Left ventricle myocardium superior (tissue), 1 donor: ENCODE measurements around the gene GUK1. TPM values are rescaled to one million over a fixed set of nuclear protein-coding genes. Genes with fewer than 3 reads are reported as not detected.

ENCODE experiments used
- ATAC-seq: fragments of 200-7000 bp; cut with Tn5 transposase; one replicate; pipeline ENCODE4 v1.9.1; 2020; ENCODE audit warnings: mild to moderate bottlenecking, moderate library complexity
- DNase-seq: peaks from one replicate; pipeline ENCODE4 v3.0.0-alpha.2; 2020
- intact Hi-C: fragments of 100-400 bp; cut with micrococcal nuclease; formaldehyde crosslinking; loops from one replicate; pipeline ENCODE4 v1.11.0; 2022
- total RNA-seq: library from RNA; stranded (reverse); fragmentation: NEBNext Ultra II Directional; extraction: Animal tissue kit (Norgen Biotek cat#: 25700); gene quantifications from one replicate; pipeline ENCODE4 v1.2.1, GENCODE V29; 2021
- donor health status: DM: no; HTN: yes; CAD: no; lungs with severe emphysema.

Gene GUK1
- total RNA-seq, 1 donor from 2014 or later, result 175 TPM

- ATAC-seq (no peak), DNase-seq (peak; percentile 26)
- intact Hi-C loops, result no loop called here
Observed at GRCh38 chr1:228157729-228158126, 17.6 kb downstream of the GUK1 start.

DNA sequence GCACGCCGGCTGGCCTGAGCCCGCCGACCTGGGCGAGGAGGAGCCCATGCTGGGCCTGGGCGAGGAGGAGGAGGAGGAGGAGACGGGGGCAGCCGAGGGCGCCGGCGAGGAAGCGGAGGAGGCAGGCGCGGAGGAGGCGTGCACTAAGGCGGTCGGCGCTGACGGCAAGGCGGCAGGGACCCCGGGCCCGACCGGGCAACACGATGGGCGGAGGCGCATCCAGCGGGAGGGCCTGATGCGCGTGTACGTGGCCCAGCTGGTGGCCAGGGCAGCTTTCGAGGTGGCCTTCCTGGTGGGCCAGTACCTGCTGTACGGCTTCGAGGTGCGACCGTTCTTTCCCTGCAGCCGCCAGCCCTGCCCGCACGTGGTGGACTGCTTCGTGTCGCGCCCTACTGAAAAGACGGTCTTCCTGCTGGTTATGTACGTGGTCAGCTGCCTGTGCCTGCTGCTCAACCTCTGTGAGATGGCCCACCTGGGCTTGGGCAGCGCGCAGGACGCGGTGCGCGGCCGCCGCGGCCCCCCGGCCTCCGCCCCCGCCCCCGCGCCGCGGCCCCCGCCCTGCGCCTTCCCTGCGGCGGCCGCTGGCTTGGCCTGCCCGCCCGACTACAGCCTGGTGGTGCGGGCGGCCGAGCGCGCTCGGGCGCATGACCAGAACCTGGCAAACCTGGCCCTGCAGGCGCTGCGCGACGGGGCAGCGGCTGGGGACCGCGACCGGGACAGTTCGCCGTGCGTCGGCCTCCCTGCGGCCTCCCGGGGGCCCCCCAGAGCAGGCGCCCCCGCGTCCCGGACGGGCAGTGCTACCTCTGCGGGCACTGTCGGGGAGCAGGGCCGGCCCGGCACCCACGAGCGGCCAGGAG lies 18.3 kb downstream of the GUK1 start:
- intact Hi-C loops, result no loop called here
- DNase-seq (peak; percentile 26), ATAC-seq (no peak)

DNA sequence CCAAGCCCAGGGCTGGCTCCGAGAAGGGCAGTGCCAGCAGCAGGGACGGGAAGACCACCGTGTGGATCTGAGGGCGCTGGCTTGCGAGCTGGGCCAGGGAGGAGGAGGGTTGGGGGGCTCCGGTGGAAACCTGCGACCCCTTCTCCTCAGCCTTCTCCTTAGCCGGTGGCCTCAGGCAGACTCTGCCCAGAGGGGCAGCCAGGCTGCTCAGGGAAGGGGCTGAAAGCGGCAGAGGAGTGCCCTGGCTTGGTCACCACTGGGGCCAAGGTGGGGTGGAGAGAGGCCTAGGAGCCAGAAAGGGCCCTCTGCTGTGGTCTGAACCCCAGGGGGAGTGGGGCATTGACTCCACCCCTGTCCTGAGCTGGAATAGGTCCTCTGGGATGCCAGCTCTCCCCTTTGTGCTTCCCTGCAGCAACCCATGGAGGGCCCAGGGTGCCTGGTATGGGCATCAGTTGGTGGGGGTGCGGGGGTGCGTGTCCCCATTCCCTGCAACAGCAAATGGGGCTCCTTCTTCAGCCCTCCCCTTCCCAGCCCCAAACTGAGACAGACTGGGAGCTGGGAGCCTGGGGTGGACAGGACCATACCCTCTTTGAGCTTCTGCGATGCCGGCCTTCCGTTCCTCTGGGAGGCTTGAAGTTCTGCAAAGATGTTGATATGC lies 19.1 kb downstream of the GUK1 start:
- no peak for ATAC-seq
- DNase-seq, result peak; percentile 16
- intact Hi-C loops, result no loop called here

DNA sequence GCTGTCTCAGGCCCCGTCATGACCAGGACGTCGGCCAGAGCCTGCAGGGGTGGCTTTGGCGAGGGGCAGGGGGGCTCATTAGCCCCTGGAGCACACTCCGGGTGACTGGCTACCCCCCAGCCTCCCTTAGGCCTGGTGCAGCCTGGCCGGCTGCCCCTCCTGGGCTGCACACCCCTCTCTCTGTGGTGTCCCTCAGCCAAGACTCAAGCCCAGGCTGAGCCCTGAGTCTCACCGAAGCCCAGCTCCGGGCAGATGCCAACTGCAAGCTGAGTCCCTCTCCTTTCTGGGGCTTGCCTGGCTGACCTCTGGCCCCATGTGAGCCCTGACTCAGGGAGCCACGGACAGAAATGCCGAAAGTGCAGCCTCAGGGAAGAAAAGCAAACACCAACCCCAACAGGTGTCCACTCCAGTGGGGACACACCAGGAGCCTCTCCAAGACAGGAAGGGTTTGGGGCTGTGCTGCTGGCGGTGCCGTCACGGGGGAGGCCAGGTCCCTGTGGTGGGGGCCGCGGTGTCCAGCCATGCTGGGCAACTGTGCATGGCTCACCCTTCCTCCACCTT lies 20.2 kb downstream of the GUK1 start:
- DNase-seq, result peak; percentile 29
- intact Hi-C loops, result no loop called here
- ATAC-seq, result no peak

DNA sequence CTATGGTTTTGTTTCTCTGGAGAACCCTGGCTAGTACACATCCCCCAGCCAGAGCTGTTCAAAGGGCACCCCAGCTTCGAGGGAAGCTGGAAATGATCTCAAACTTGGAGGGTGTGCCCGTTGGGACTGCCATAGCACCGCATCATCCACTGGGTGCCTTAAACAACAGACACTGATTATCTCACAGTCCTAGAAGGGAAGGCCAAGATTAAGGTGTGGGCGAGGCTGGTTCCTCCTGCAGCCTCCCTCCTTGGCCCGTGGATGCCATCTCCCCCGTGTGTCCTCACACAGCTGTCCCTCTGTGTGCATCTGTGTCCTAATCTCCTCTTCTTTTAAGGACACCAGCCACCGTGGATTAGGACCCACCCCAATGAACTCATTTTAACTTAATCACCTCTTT lies 21.3 kb downstream of the GUK1 start:
- DNase-seq, result no peak
- no peak for ATAC-seq
- intact Hi-C loops, result no loop called here

- no peak for DNase-seq
- no peak for ATAC-seq
- intact Hi-C loops, result no loop called here
Observed at GRCh38 chr1:228161866-228162265, 21.8 kb downstream of the GUK1 start.

DNA sequence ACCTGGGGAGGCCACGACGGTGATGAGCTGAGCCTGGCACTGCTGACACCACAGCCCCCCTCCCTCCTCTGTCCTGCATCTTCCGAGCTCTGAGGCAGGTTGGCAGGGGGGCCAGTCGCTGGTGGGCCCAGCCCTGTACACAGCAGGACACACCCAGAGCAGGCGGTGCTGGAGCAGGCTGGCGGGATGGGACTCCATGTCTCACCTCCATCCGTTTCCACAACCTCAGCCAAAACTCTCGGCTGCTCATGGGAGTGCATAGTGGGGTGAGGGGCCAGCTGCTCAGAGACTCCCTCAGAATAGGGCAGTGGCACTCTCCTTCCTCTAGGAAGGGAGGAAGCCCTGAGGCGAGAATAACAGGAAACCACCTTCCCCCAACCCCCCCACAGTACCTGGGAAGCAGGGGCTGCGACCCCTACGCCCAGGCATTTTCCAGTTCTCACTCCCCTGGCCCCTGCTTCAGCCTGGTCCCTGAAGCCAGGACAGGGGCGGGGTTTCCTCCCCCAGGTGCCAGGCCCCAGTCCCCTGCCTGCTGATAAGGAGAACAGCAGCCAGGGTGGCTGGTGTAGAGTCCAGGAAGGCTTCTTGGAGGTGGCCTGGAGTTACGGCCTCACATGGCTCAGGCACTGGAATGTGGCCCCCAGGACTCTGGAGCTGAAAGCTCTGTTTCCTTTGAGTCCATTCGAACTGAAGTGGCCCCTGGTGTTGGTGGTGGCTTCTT lies 22.4 kb downstream of the GUK1 start:
- DNase-seq (peak; percentile 65), ATAC-seq (no peak)
- intact Hi-C loops, result no loop called here

GRCh38 chr1:228163007-228163753 lies 23.1 kb downstream of the GUK1 start:
- intact Hi-C loops, result no loop called here
- peak; percentile 66 for DNase-seq
- ATAC-seq, result no peak

DNA sequence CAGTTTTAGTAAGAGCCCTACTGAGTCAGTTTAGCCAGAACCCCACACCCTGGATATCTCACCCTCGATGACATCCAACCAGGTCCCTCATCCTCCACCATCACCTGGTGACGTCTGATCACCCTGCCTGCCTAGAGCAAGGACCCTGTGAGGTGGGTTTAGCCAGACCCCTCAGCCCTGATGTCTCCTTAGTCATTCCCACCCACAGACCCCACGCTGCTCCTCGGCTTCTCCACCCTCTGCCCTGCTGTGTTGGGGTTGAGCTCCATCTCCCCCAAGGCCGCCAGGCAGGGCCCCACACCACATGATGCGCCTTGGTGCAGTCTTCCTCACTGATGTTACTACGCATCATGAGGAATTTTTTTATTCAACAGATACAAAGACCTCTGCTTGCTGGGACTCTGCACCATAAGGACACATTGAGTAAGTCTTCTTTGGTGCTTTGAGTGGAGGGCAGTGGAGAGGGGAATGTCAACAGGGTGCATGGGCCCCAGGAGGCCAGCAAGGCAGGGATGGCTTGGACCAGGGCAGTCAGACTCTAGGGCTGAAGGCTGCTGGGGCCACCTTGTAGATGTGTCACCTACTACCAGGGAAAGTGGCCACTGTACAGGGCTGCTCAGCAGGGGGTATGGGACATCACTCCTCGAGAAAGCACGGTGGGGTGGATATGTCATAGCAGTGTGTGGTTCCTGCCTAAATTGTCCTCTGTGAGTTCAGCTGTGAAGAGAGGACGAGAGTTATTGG lies 23.9 kb downstream of the GUK1 start:
- ATAC-seq (no peak), DNase-seq (no peak)
- intact Hi-C loops, result no loop called here

DNA sequence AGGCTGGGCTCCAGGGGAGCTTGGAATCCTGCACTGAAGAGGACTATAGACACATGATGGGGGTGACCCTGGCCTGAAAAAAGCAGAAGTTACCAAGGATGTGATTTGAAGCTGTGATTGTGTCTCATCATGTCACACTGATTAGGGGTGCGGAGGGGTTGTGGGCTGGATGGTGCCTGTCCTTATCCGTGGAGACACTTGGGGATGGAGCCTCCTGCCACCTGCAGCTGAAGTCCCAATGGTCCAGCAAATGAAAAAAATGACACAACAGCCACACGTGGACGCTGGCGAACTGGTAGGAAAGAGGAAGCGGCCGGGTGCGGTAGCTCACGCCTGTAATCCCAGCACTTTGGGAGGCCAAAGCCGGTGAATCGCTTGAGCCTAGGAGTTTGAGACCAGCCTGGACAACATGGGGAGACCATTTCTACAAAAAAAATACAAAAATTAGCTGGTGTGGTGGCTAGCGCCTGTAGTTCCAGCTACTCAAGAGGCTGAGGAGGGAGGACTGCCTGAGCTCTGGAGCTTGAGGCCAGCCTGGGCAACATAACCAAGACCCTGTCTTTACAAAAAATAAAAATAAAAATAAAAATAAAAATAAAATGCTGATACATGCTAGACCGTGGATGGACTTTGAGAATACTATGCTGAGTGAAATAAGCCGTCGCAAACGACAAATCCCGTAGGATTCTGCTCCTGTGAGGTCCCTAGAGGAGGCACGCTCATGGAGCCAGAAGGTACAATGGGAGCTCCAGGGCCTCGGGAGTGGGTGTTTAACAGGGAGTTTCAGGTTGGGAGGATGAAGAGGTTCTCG lies 24.7 kb downstream of the GUK1 start:
- ATAC-seq (no peak), DNase-seq (peak; percentile 35)
- intact Hi-C loops, result no loop called here

GRCh38 chr1:228165372-228166169 lies 25.5 kb downstream of the GUK1 start, which contains the start of gene IBA57:
Gene IBA57, plus strand, starts transcription at chr1:228165804. Its CDS starts 13 bp downstream, at chr1:228165817.
- peak; percentile 90 for ATAC-seq
- DNase-seq, result peak; percentile 100
- intact Hi-C loops, result no loop called here

DNA sequence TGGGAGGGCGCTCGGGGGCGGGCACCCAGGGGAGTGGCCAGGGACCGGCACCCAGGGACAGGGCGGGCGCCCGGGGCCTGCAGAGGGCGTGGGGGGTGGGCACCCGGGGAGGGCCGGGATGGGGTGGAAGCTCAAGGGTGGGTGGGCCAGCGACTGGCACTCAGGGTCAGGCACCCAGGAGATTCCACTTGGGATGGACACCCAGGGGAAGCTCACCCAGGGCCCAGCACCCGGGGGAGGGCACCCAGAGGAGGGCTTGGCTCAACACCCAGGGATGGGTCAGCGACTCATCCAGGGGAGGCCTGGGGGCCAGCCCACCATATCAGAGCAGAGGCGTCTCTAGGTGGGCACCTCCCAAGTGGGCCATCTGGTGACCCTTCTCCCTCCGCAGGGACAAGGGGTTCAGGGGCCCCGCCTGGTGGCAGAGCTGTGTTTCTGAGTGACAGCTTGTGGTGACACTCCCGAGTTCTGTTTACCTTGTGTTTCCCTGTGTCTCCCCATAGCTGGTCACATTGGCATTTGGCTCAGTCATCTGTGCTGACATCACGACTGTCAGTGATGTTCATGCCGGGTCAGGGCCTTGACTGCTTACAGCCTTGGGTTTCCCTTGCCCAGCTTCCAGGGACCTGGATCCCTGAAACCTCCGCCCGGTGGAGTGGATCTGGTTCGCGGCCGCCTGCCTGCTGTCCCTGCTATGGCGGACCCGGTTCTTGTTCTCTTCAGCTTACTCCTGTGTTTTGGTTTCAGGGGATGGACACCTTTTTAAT lies 26.3 kb downstream of the GUK1 start:
- peak; percentile 41 for ATAC-seq
- DNase-seq, result peak; percentile 74
- intact Hi-C loops, result no loop called here

GRCh38 chr1:228168563-228169270 lies 28.6 kb downstream of the GUK1 start:
- no peak for DNase-seq

GRCh38 chr1:228169345-228169744 lies 29.3 kb downstream of the GUK1 start:
- intact Hi-C loops, result no loop called here
- ATAC-seq (no peak), DNase-seq (no peak)

More at GRCh38 chr1:228168563-228169270, 28.6 kb downstream of the GUK1 start:
- ATAC-seq, result no peak
- intact Hi-C loops, result no loop called here

DNA sequence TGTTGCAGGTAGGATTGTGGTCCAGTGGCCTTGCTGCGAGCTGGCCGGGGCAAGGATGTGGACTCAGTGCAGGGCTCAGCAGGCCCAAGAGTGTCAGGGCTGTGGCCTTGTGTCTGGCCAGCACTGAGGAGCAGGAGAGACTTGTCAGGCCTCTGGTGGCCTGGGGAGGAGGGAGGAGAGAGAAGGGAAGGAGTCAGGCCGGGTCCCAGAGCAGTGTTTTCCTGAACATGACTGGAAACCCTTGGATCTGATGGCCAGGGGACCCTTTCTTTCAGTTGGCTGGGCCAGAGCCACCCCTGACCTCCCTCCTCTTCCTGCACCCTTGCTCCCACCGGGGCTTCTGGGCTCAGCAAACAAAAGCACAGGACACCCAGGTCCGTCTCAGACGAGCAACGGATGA lies 30.6 kb downstream of the GUK1 start:
- DNase-seq (no peak), ATAC-seq (no peak)
- intact Hi-C loops, result no loop called here
